HG03064 (cell line): ENCODE results near the gene GPX3.

ENCODE experiments used
- ATAC-seq: cut with Tn5 transposase; IDR thresholded peaks from one replicate; pipeline ENCODE4 v1.9.1; 2021; ENCODE audit warnings: low read depth; ENCODE audit not compliant: unreplicated experiment

Gene GPX3

GRCh38 chr5:151020304-151021110, at the start of gene GPX3:
Gene GPX3, plus strand, starts transcription at chr5:151020591. Its CDS starts 64 bp downstream, at chr5:151020655.
- ATAC-seq, result peak; percentile 88

GRCh38 chr5:150978590-150978989, 41.8 kb upstream of the GPX3 start:
- ATAC-seq, result no peak

- no peak for ATAC-seq
These were observed 32.6 kb upstream of the GPX3 start for GRCh38 chr5:150987746-150988145.

- no peak for ATAC-seq
These were observed 30.7 kb upstream of the GPX3 start for GRCh38 chr5:150989695-150990094.

GRCh38 chr5:150992705-150993104, 27.7 kb upstream of the GPX3 start:
- ATAC-seq, result no peak

- ATAC-seq, result no peak
These were observed 27.0 kb upstream of the GPX3 start for GRCh38 chr5:150993422-150993821.

- no peak for ATAC-seq
These were observed 26.5 kb upstream of the GPX3 start for GRCh38 chr5:150993826-150994412.

GRCh38 chr5:150999704-151000442, 20.5 kb upstream of the GPX3 start:
- no peak for ATAC-seq

- ATAC-seq, result no peak
These were observed 19.0 kb upstream of the GPX3 start for GRCh38 chr5:151001436-151001835.

- ATAC-seq, result no peak
These were observed 18.1 kb upstream of the GPX3 start for GRCh38 chr5:151002250-151002649.

GRCh38 chr5:151002681-151003502, 17.5 kb upstream of the GPX3 start:
- ATAC-seq, result no peak

- no peak for ATAC-seq
These were observed 16.9 kb upstream of the GPX3 start for GRCh38 chr5:151003503-151003860.

- ATAC-seq, result no peak
These were observed 15.9 kb upstream of the GPX3 start for GRCh38 chr5:151004499-151004898.

GRCh38 chr5:151005187-151005949, 15.0 kb upstream of the GPX3 start:
- ATAC-seq, result no peak

- ATAC-seq, result no peak
These were observed 14.3 kb upstream of the GPX3 start for GRCh38 chr5:151005950-151006576.

- ATAC-seq, result no peak
These were observed 13.6 kb upstream of the GPX3 start for GRCh38 chr5:151006704-151007334.

GRCh38 chr5:151007430-151008209, 12.8 kb upstream of the GPX3 start:
- no peak for ATAC-seq

- ATAC-seq, result no peak
These were observed 12.2 kb upstream of the GPX3 start for GRCh38 chr5:151008210-151008491.

- no peak for ATAC-seq
These were observed 11.5 kb upstream of the GPX3 start for GRCh38 chr5:151008906-151009305.
